ENCODE measurements around the gene CUX1. TPM values are rescaled to one million over a fixed set of nuclear protein-coding genes. Genes with fewer than 3 reads are reported as not detected.

The CUX1 gene
- total RNA-seq, 4 donors from 2014 or later: 40.8 to 62.1 (median 43.8) TPM

DNA sequence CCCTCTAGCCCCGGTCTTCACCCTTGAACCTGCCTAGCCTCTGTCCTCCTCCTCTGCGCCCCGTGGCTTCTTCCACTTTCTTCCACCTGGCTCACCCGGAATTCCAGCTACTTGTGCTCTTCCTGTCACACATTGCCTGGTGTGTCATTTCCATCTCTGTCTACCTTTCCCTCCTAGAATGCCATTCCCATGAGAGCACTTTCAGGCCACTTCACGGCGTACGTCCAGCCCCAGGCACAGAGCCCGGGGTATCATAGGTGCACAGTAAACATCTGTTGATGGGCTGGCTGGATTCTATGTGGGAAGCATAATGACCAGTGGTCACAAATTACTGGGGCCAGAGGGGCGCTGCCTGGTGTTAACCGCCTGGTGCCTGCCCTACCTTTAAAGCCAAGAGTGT lies 161.3 kb downstream of the CUX1 start:
- H3K4me3 ChIP-seq (ENCODE audit: low read depth, poor library complexity, severe bottlenecking): no peak overlapping the region
- DNase-seq (ENCODE audit: low spot score in 2 of 2): no peak
- WGBS, 2 donors: 92 to 95% methylated on average over 10 of the region's 10 CpGs
- intact Hi-C loops (cut with DNase I; ENCODE audit: low total_unique reads): no loop called here
- TF ChIP-seq POLR2A (IDR thresholded peaks at IDR 0.05): no peak
- TF ChIP-seq, protein P1, sequence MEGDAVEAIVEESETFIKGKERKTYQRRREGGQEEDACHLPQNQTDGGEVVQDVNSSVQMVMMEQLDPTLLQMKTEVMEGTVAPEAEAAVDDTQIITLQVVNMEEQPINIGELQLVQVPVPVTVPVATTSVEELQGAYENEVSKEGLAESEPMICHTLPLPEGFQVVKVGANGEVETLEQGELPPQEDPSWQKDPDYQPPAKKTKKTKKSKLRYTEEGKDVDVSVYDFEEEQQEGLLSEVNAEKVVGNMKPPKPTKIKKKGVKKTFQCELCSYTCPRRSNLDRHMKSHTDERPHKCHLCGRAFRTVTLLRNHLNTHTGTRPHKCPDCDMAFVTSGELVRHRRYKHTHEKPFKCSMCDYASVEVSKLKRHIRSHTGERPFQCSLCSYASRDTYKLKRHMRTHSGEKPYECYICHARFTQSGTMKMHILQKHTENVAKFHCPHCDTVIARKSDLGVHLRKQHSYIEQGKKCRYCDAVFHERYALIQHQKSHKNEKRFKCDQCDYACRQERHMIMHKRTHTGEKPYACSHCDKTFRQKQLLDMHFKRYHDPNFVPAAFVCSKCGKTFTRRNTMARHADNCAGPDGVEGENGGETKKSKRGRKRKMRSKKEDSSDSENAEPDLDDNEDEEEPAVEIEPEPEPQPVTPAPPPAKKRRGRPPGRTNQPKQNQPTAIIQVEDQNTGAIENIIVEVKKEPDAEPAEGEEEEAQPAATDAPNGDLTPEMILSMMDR (IDR thresholded peaks at IDR 0.05): no peak

DNA sequence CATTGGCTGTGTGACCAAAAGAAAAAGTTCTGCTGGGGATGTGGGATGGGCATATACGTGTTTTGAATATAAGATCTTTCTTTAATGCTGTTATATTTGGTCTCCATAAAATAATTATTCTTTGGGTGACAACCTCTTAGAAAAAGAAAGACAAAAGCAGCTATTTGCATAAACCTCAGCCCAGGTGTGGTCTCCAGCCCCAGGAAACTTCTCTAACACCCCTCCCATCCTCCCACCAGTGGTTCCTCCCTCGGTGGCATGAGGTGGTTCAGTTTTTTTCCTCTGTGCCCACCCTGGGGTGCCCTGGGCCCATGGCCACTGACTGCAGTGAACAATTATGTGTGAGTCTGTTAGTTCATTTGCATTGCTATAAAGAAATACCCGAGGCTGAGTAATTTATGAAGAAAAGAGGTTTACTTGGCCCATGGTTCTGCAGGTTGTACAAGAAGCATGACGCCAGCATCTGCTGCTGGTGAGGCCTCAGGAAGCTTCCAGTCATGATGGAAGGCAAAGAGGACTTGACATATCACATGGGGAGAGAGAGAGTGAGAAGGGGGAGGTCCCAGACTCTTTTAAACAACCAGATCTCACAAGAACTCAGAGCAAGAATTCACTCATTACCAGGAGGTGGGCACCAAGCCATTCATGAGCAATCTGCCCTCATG lies 165.9 kb downstream of the CUX1 start:
- no peak for DNase-seq (ENCODE audit: low spot score in 2 of 2)
- intact Hi-C loops (cut with DNase I; ENCODE audit: low total_unique reads): no loop called here
- WGBS, 2 donors: 89% methylated on average over 4 of the region's 4 CpGs
- H3K4me3 ChIP-seq (ENCODE audit: low read depth, poor library complexity, severe bottlenecking): no peak overlapping the region
- TF ChIP-seq, protein P1 (IDR thresholded peaks at IDR 0.05): no peak
- TF ChIP-seq POLR2A (IDR thresholded peaks at IDR 0.05): no peak

DNA sequence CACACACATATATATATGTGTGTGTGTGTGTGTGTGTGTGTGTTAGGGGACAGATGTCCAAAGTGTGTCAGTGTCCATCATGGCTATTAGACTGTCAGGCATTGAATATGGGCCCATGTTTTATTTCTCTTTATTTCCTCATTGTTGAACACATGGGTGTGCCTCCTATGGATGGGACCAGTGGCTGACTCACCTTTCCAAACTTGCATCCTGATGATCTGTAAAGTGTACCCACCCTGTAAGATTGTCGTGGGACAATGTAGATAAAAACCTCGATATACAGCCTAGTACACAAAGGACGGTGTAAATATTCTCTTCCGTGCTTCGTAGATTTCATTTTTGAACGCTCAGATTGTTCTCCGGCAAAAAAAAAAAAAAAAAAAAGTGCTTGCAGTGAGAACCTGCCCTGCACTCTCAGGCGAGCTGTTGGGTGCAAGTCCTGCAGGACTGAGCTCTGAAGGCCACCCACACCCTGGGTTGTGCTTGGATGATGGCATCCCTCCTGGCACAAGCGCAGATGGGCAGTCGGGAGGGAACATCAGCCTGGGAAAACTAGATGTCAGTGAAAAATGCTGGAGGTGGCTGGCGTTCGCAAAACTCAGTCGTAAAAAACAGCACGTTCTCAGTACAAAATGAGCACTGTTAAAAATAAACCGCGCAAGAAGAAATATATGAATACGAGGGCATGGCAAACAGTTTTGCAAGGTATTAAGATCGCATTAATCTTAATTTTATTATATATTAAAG lies 166.9 kb downstream of the CUX1 start:
- no peak for TF ChIP-seq POLR2A (IDR thresholded peaks at IDR 0.05)
- TF ChIP-seq, protein P1 (IDR thresholded peaks at IDR 0.05): no peak
- DNase-seq (ENCODE audit: low spot score in 2 of 2): no peak
- 90 to 92% methylated on average over 18 of the region's 18 CpGs for whole genome bisulfite sequencing, 2 donors
- intact Hi-C loops (cut with DNase I; ENCODE audit: low total_unique reads): no loop called here
- no peak overlapping the region for H3K4me3 ChIP-seq (ENCODE audit: low read depth, poor library complexity, severe bottlenecking)

DNA sequence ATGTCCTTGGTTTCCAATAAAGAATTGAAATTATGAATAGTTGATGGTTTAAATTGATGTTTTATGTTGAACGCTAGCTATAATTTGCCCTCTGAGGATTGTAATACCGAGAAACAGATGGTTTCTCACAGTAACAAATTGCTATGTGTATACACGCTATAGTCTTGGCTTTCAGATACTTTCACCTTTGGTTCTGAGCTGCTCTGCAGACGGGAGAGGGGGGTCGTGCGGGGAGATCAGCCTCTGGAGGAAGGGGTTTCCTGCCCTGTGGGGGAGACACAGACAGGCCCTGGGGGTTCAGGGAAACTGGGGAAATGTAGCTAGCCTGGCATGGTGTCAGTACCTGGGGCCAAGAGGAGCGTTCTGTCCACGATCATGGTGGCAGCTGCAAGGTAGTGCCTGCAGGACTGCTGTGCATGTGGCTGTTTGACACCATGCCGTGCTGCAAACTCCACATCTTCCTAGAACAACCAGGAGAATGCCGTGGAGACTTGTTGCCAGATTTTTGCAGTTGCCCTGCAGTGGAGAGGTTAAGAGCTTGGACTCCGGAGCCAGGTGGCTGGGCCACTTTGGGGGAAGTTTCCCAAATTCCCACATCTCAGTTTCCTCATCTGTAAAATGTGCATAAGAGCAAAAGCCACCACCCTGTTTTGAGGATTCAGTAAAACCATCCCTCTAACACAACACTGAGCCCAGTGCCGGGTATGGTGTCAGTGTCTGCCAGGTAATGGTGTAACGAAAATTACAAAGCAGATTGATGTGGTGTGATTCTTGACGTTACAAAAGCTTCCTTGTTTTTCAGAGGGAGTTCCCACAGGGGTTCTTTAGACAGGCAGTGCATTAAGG lies 167.9 kb downstream of the CUX1 start:
- DNase-seq (ENCODE audit: low spot score in 2 of 2): no peak
- intact Hi-C loops (cut with DNase I; ENCODE audit: low total_unique reads): no loop called here
- no peak overlapping the region for H3K4me3 ChIP-seq (ENCODE audit: low read depth, poor library complexity, severe bottlenecking)
- 76 to 78% methylated on average over 14 of the region's 14 CpGs for WGBS, 2 donors
- no peak for TF ChIP-seq POLR2A (IDR thresholded peaks at IDR 0.05)
- TF ChIP-seq, protein P1 (IDR thresholded peaks at IDR 0.05): no peak

DNA sequence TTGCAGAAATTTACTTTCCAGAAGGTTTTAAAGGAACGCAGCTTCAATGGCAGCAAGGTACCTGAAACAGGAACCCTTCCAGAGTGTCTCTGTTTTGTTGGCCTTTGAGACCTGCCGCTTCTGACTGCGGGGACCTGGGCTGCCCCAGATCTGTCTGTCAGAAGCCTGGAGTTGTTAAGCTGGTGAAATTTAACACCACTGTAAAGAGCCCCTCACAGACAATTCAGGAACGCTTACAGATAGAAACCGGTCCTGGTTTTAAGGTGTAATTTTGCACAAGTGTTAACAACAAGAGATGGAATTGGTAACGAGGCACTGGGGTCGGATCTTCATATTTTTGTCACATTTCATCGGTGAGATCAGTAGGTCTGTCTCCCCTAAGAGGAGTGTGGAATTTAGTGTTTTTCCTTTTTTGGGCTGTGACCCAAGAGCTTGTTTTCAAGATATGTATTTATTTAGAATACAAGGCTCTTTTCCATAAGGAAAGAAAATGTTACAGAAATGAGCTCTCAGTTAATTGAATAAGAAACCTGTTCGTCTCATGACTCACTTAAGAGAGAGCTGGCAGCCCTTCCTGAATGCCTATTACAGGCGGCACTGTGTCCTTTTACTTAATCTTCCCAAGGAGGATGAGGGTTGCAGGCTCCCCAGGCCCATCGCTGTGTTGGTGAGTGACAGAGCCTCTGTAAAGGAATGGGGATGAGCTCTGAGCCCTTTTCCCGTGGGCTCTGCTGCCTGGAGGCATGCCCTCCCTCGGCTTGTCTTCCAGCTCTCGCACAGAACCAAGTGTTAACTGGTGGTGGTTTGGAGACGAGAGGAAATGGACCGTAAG lies 168.7 kb downstream of the CUX1 start:
- whole genome bisulfite sequencing, 2 donors: 82 to 85% methylated on average over 16 of the region's 16 CpGs
- no peak for DNase-seq (ENCODE audit: low spot score in 2 of 2)
- no peak for TF ChIP-seq POLR2A (IDR thresholded peaks at IDR 0.05)
- TF ChIP-seq, protein P1 (IDR thresholded peaks at IDR 0.05): no peak

More for the DNA sequence above, 168.7 kb downstream of the CUX1 start:
- no peak overlapping the region for H3K4me3 ChIP-seq (ENCODE audit: low read depth, poor library complexity, severe bottlenecking)
- intact Hi-C loops (cut with DNase I; ENCODE audit: low total_unique reads): no loop called here

All from lower leg skin (tissue), 4 donors.